WTC11 (cell line): ENCODE measurements around the gene LRATD1.

Experiments used
- GTF2I ChIP-seq: fragments of 250-450 bp; sonication (Bioruptor Pico); conservative IDR thresholded peaks from 2 replicates; pipeline ENCODE4 v1.4.0; 2021; ENCODE audit warnings: mild to moderate bottlenecking
- NFYB ChIP-seq: sonication (generic); formaldehyde crosslinking; conservative IDR thresholded peaks from 2 replicates; pipeline ENCODE4 v1.8.0; 2022; ENCODE audit warnings: low read depth, missing genetic modification reagents
- SP1 ChIP-seq: sonication (generic); formaldehyde crosslinking; conservative IDR thresholded peaks from 2 replicates; pipeline ENCODE4 v1.8.1; 2022; ENCODE audit warnings: missing genetic modification reagents
- ZNF317 ChIP-seq: sonication (generic); formaldehyde crosslinking; IDR thresholded peaks from 2 replicates; pipeline ENCODE4 v1.8.1; 2023; ENCODE audit warnings: low read depth, mild to moderate bottlenecking, moderate library complexity, missing genetic modification reagents, borderline replicate concordance
- TF ChIP-seq, protein P1 (sequence below): fragments of 200-600 bp; IDR thresholded peaks from 2 replicates; pipeline ENCODE4 v1.8.0; 2022; ENCODE audit warnings: antibody characterized with exemption
- TF ChIP-seq, protein P2 (sequence below): sonication (generic); formaldehyde crosslinking; conservative IDR thresholded peaks from 2 replicates; pipeline ENCODE4 v1.8.1; 2023; ENCODE audit warnings: mild to moderate bottlenecking, low read depth, missing genetic modification reagents, moderate library complexity
- TF ChIP-seq, protein P3 (sequence below): sonication (generic); formaldehyde crosslinking; IDR thresholded peaks from 2 replicates; pipeline ENCODE4 v1.8.0; 2023; ENCODE audit warnings: mild to moderate bottlenecking, missing genetic modification reagents

DNA sequence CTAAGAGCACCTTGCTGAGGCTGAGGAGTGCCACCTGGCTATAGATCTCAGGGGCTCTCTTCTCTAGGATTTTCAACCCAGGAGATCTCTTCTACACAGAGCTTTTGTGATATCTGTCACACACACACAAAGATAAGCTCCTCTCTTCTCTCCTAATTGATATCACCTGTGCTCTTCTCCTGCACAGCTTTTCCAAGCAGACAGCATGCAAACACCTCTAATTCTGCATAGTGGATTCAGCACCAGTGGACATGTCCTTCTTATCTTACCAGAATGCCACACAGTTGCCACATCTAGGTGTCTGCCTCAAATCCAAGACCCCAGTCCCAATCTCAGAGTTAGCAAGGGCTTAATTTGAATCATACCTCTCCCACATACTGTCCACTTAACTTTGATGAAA, 43.9 kb downstream of the LRATD1 start:
- TF ChIP-seq, protein P1, sequence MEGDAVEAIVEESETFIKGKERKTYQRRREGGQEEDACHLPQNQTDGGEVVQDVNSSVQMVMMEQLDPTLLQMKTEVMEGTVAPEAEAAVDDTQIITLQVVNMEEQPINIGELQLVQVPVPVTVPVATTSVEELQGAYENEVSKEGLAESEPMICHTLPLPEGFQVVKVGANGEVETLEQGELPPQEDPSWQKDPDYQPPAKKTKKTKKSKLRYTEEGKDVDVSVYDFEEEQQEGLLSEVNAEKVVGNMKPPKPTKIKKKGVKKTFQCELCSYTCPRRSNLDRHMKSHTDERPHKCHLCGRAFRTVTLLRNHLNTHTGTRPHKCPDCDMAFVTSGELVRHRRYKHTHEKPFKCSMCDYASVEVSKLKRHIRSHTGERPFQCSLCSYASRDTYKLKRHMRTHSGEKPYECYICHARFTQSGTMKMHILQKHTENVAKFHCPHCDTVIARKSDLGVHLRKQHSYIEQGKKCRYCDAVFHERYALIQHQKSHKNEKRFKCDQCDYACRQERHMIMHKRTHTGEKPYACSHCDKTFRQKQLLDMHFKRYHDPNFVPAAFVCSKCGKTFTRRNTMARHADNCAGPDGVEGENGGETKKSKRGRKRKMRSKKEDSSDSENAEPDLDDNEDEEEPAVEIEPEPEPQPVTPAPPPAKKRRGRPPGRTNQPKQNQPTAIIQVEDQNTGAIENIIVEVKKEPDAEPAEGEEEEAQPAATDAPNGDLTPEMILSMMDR = no peak
- TF ChIP-seq ZNF317 (CRISPR knock-in tag) (no peak), NFYB (CRISPR knock-in tag) (no peak), SP1 (CRISPR knock-in tag) (no peak), GTF2I (CRISPR knock-in tag) (no peak)
- TF ChIP-seq, protein P2, sequence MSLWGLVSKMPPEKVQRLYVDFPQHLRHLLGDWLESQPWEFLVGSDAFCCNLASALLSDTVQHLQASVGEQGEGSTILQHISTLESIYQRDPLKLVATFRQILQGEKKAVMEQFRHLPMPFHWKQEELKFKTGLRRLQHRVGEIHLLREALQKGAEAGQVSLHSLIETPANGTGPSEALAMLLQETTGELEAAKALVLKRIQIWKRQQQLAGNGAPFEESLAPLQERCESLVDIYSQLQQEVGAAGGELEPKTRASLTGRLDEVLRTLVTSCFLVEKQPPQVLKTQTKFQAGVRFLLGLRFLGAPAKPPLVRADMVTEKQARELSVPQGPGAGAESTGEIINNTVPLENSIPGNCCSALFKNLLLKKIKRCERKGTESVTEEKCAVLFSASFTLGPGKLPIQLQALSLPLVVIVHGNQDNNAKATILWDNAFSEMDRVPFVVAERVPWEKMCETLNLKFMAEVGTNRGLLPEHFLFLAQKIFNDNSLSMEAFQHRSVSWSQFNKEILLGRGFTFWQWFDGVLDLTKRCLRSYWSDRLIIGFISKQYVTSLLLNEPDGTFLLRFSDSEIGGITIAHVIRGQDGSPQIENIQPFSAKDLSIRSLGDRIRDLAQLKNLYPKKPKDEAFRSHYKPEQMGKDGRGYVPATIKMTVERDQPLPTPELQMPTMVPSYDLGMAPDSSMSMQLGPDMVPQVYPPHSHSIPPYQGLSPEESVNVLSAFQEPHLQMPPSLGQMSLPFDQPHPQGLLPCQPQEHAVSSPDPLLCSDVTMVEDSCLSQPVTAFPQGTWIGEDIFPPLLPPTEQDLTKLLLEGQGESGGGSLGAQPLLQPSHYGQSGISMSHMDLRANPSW (CRISPR knock-in tag) = no peak
- TF ChIP-seq, protein P3, sequence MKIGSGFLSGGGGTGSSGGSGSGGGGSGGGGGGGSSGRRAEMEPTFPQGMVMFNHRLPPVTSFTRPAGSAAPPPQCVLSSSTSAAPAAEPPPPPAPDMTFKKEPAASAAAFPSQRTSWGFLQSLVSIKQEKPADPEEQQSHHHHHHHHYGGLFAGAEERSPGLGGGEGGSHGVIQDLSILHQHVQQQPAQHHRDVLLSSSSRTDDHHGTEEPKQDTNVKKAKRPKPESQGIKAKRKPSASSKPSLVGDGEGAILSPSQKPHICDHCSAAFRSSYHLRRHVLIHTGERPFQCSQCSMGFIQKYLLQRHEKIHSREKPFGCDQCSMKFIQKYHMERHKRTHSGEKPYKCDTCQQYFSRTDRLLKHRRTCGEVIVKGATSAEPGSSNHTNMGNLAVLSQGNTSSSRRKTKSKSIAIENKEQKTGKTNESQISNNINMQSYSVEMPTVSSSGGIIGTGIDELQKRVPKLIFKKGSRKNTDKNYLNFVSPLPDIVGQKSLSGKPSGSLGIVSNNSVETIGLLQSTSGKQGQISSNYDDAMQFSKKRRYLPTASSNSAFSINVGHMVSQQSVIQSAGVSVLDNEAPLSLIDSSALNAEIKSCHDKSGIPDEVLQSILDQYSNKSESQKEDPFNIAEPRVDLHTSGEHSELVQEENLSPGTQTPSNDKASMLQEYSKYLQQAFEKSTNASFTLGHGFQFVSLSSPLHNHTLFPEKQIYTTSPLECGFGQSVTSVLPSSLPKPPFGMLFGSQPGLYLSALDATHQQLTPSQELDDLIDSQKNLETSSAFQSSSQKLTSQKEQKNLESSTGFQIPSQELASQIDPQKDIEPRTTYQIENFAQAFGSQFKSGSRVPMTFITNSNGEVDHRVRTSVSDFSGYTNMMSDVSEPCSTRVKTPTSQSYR (CRISPR knock-in tag) = no peak
